Activated naive CD8-positive, alpha-beta T cell treated with anti-CD3 and anti-CD28 coated beads, Interleukin-2, amount 50 U/mL, for 16 hours (primary cell): Measurements from ENCODE around the gene GBF1.
A peak's percentile ranks its signal among the peaks of the same experiment; 100 is the strongest.

Experiments used
- DNase-seq: peaks from one replicate; pipeline ENCODE4 v3.0.0-alpha.2; 2020; ENCODE audit warnings: low read depth, low spot score

The GBF1 gene

DNA sequence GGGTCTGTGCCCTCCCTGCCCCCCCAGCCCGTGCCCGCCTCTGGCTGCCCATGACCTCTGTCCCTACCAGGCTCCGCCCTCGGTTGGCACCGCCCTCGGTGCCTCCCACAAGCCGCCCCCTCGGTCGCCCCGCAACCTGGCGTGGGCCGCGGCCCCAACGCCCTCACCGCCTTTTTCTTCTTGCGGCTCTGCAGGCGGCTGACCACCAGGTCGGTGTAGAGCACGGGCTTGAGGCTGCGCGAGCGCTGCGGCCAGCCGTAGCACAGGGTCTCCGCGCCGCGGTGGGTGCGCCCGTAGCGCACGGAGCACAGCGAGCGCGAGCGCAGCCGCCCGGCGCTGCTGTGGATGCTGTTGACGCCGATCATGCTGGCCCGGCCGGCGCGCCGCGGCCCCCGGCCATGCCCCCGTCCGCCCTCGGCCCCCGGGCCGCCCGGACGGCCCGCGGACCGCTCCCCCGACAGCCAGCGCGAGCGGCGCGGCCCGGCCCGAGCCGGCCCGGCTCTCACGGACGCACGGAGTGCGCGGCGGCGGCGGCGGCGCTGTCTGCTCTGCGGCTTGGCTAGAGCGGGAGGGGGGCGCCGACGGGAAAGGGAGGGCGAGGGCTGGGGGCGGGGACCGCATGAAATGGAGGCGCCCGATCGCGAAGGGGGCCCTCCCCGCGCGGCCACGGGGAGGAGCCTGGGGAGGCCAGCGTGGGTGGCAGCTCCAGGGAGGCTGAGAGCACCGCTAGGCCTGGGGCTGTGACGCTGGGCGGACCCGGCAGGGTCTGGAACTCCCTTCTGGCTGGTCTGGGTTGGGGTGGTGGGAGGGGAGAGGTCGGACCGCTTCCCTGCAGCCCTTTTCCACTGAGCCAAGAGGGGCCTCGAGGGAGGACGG is 163.6 kb downstream of the GBF1 start:
- peak; percentile 68 for DNase-seq

GRCh38 chr10:102409604-102410428 is 164.5 kb downstream of the GBF1 start:
- no peak for DNase-seq

DNA sequence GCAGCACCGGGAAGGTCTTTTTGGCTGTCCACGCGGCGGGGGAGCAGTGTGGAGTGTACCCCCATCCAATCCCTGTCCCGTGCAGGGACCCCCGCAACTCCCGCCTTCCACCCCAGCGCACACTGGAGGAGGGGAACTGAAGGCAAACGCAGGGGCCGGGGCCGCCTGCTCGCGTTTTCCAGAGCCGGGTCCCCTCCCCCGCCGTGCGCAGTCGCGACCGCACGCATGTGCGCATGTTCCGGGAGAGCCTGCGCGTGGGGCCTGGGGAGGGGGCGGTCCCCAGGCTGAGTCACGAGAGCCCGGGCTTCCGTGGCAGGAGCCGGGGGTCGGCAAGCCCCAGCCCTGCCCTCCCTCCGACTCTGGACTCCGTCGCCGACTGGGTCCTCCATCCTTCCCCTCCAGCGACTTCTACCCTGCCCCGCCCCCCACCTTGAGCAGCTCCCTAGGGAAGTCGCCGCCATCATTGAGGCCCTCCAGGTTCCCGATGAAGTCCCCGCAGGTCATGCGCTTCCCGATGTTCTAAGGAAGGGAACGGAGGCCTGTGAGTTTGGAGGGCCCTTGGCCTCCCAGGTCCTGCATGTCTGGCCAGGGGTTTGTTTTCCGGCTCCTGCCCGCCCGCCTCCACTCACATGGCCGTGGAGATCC is 165.2 kb downstream of the GBF1 start:
- DNase-seq = peak; percentile 29

GRCh38 chr10:102411341-102412255 is 166.3 kb downstream of the GBF1 start:
- DNase-seq = no peak

- no peak for DNase-seq
Observed at GRCh38 chr10:102412293-102412692, 167.0 kb downstream of the GBF1 start.

GRCh38 chr10:102413053-102413705 is 167.8 kb downstream of the GBF1 start:
- no peak for DNase-seq

DNA sequence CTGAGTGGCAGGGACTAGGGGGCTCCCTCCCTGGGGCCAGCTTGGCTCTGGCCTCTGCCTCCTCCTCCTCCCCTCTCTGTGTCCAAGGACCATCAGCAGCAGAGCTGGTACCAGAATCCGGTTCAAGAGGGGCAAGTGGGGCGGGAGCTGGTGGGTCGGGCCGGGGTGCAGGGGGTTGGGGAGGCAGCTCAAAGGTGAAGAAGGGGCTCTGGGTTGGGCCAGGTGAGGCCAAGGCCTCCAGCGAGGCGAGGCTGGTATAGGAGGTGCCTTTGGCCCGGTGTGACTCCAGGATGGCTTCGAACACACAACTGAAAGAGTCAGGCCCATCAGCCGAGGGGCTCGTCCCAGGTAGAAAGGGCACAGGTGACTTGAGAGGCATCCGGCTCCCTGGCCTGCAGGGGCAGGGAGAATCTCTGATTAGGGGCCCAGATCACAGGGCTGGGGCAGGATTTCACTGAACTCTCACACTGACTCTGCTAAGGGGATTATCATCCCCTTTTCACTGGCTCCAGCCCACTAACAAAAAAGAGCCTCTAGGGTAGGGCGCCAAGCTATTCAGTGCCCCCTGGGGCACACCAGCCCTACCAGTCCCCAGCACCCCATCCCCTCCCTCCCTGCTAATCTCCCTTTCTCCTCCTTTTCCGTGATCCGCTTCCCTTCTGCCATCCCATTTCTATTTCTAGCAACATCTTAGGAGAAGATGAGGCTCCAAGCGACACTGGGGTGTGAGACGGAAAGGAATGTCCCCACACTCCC is 168.7 kb downstream of the GBF1 start:
- no peak for DNase-seq

- DNase-seq = no peak
Observed at GRCh38 chr10:102414749-102415148, 169.4 kb downstream of the GBF1 start.

DNA sequence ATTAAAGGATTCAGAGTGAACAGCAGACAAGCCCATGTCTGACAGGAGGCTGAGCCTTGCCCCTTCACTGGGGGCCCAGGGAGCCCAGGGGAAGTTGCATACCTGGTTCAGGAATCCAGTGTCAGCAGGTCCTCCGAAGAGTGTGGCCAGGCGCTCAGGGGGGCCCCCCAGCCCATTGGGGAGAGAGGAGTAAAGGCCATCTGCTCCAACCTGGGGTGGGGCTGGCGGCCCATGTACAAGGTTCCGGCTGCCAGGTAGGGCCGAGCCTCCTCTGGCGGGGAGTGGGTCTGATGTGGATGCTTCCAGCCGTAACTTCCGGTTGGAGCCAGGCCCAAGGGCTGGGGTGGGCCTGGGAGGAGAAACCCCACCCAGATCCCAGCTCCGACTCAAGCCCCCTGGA is 171.0 kb downstream of the GBF1 start:
- DNase-seq = no peak

DNA sequence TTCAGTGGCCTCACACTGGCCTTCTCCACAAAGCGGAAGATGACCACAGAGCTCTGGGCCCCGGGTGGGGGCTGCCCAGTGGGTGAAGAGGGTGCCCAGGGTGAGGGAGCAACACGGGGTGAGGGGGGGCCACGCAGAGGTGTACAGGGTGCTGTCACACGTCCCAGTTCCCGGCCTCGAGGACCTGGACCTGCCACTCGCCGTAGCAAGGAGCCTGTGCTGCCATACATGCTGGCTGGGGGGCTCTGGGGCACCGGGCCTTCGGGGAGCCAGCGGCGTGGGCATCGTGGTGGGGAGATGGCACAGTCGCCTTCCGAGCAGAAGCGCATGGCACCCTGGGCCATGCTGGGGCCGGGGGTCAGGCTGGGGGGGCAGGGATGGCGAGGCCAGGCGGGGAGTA is 171.4 kb downstream of the GBF1 start:
- DNase-seq = no peak

DNA sequence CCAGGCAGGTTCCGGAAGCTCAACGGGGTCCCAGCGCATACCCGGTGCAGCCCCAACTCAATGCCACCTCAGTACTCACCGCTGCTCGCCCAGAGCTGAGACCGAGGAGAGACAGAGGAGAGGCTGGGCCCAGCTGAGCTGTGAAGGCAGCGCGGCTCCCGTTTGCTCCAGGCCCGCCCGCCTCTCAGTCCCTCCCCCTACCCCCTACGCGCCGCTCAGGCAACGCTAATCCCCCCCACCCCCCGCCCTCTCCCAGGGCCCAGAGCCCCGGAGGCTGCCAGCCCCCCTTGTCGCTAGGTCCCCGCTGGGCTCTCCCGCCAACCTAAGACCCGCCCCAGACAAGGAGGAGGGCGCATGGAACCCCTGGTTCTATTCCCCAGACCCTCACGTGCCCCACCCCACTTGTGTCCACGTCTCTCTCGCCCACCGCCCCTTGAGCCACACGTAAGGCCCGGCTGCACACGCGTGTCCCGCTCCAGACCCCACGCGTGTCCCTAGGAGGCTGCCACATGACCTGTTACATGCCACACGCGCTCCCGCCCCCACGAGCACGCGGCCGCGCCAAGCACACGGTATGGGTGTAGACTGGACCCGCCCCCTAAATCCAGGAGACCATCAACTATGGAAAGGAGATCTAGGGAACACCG is 173.4 kb downstream of the GBF1 start, which contains the start of gene PSD:
TSS of gene PSD (minus strand) at position 164 of the 647 bp plus-strand sequence. CDS start 1,747 bp downstream, outside the sequence.
- DNase-seq = no peak

- DNase-seq = no peak
Observed at GRCh38 chr10:102419269-102420180, 174.2 kb downstream of the GBF1 start.

DNA sequence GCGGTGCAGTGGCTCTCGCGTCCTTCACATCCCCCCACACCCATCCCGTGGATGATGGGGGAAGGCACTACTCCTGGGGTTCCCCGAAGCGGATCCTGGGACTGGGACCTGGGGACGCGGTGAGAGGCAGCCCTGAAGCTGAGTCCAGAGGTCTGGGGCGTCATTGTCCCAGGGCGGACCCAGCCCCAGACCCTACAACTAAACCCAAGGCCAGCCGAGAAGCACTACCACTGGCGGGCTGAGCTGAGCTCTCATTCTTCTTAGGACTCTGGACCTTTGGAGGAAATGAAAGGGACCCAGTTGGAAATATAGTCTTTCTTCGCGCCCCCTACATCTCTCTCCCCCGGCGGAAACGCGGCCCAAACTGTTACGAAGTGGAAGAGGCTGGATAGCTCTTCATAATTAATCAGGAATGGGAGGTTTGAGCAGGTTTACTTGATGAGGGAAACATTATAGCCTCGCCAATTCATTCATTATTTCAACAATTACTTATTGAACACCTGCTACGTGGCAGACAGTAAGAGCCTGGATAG is 174.9 kb downstream of the GBF1 start:
- no peak for DNase-seq

DNA sequence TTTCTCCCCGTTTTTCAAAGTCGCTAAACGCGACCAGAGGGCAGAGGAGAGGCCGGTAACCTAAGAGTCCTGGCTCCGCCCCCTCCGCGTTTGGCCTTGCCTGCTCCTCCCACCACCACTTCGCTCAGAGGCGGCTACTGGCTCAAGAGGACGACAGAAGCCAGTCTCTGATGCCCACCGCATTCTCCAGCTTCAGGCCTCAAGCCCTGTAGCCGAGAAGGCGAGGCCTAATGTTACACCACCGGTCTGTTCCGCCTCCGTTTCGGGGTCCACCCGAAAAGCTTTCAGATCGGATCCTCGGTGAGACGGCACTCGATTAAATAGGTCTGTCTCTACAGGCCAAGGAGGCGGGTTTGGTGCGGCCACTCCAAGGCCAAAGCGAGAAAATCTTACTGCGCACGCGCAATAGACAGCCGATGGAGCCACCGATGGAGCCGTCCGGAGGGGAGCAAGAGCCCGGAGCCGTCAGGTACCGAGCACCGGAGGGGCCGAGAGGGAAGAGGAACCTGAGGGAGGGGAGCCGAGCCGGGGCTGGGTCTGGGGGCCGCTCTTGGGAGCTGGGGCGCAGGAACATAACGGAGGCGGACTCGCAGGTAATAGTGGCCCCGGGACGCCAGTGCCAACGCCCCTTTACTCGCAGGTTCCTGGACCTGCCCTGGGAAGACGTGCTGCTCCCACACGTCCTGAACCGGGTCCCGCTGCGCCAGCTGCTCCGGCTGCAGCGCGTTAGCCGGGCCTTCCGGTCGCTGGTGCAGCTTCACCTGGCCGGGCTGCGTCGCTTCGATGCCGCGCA is 175.6 kb downstream of the GBF1 start, which contains the start of gene FBXL15:
TSS of gene FBXL15 (plus strand) at position 123 of the 793 bp plus-strand sequence. CDS start at position 417, 294 bp downstream.
- peak; percentile 85 for DNase-seq

DNA sequence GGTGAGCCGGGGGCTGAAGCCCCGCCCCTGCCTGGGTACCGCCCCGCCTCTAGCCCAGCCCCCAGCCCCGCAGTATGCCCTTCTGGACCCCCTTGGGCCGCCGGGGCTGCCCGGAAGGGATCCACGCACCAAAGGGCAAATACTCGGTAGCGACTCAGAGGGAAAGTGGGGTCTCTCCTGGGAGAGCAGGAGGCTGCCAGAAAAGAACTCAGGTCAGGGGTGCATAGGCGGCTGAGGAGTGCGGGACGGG is 176.1 kb downstream of the GBF1 start:
- no peak for DNase-seq

- no peak for DNase-seq
Observed at GRCh38 chr10:102421757-102422512, 176.6 kb downstream of the GBF1 start.
